ENCODE measurements around the gene ECE1.
"Not testable (repeated sequence)": the region's sequence is repeated elsewhere in the genome, so short reads cannot be mapped to it uniquely, and the experiment has no call there.

The ECE1 gene

DNA sequence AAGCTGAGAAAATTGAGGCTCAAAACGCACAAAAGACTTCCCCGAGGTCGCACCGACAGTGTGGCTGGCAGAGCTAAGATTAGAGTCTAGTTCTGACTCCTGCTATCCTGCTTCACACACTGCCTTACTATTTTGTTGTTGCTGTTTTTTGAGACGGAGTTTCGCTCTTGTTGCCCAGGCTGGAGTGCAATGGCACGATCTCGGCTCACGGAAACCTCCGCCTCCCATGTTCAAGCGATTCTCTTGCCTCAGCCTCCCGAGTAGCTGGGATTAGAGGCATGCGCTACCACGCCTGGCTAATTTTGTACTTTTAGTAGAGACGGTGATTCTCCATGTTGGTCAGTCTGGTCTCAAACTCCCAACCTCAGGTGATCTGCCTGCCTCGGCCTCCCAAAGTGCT is 112.0 kb downstream of the ECE1 start:
- not testable (repeated sequence) for DNase-seq

DNA sequence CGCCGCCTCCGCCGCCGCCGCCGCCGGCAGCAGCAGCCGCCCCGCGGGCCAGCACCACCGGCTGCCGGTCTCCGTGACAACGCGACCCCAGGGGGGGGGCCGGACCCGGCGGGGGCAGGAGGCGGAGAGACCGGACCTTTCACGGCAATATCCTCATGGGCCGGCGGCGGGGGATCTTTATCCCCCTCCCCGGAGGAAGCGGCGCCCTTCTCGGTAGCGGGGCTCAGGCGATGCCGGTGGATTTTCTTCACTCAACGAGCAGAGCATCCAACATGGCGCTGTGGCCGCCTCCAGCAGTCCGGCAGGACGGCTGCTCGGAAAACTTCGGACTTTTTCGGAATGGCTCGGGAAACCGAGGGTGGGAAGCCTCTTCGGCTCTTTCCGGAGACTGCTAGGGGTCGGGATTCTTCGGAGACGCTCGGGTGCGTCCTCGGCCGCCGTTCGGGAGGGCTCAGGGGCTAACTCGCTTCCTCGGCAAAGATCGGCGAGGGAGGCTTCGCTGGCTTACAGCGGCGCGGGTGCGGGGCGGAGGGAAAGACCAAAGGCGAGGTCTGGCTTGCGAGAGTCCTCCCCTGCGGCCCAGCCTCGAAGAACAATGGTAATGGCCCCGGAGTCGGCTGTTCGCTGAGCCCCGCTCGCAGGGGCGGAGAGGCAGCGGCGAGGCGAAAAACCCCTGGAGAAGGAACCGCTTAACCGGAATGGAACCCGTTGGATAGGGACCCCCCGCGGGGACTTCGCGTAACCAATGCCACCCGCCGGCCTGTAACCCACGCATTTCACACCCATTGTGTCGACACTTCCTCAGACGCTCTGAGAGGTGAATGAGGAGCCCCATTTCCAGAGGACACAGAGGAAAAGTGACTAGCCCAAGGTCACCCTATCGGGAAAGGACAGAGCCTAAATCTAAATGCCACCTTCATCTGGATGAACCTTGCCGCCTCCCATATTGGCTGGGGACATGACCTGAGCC is 113.4 kb downstream of the ECE1 start, which contains the start of gene EIF4G3:
EIF4G3 (minus strand) TSS at position 312 of the 970 bp plus-strand sequence. CDS start 174,155 bp downstream, outside the sequence.
- DNase-seq = peak; percentile 87 to 99 (median 97)

DNA sequence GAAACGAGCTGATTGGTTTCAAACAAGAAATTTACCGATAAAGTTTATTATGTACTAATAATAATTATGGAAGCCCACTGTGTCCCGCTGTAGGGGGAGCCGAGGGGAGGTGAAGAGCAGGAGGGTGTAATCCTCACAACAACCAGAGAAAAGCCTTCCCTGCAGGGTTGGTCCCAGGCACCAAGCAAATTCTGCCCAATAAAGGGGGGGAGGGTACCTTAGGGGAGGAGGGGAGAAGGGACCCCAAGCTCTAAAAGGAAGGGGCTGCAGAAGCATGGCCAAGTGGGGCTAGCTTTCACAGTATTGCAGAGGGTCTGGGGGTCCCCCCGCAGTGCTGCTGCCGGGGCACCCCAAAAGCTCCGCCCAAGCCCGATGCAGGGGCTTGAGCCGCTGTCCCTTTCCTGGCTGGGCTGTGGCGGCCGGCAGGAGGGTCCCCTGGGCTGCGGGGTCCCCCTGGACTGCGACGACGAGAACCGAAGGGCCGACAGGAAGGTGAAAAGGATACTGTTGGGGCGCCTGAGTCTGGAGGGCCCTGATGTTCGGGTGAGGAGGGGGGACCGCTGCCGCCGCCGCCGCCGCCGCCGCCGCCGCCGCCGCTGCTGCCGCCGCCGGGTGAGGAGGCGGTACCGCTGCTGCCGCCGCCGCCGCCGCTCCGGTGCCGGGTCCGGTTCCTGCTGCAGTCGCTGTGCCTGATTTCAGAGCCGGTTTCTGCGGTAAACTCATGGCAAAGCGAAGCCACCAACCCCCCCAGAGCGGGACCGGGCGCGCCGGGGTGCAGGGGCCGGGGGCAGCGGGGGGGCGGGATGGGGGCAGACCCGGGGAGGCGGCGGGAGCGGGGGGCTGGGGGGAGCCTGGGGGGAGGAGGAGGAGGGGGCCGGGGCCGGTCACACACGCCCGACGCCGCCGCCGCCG is 114.3 kb downstream of the ECE1 start:
- peak in 11 of 14 donors; percentile 43 to 87 (median 68) for DNase-seq

DNA sequence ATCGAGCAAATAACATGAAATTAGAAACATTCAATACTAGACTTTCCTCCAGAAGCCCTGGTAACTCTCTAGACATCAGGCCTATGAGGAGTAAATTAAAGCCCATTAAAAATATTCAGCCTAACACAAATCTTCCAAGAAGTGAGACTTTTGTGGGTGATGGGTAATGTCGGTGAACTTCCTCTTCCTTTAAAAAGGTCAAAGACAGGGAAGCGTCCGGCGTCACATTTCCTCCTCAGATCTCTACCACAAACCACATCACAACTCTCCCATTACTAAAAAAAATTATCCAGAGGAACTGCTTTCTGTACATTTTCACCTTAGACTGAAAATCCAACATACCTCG is 115.0 kb downstream of the ECE1 start:
- peak in 6 of 14 donors; percentile 7 to 56 (median 30) for DNase-seq

DNA sequence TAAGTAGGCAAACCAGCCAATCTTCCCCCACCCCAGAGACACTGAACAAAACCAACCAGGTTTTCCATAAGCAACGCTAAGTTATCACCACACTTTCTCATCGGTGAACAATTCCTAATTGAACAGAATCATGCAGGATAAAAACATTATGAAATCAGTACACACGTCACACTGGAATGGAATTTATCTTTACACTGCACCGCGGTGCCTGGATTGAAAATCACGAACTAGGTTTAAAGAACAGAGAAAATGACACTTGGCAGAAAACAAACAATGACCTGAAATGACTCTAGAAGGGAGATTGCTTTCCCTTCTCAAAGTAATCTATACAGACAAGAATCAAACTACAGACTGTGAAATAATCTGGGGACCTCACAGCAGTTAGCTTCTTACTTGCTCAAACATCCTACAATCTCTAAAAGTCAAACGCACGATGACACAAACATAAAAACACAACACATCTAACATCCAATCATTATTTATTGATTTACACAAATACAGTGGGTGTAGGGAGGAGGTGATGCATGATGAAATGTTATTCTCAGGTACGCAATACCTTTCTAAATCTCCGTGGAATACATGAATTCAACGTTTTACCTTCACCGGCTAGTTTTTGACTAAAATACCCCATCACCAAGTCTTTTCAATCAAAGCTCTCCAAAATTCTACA is 115.5 kb downstream of the ECE1 start:
- peak in 2 of 14 donors; percentile 20 to 25 for DNase-seq

DNA sequence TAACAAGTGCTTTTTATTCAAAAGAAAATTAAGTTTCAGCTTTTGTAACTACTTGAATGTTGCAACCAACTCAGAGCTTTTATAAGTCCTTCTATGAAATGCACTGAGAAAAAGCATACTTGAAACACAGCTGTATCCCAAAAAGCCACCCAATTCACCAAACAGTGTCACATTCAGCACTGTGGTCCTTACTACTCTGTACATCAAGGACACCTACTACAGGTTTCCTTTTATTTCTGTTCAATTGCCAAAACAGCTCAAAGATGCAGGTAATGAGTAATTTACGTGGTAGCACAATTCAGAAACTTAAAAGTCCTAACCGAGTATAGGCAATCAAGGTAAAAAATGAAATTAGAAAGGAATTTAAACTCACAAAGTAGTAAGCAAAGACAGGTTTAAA is 116.0 kb downstream of the ECE1 start:
- DNase-seq = peak in 1 of 14 donors; percentile 30

DNA sequence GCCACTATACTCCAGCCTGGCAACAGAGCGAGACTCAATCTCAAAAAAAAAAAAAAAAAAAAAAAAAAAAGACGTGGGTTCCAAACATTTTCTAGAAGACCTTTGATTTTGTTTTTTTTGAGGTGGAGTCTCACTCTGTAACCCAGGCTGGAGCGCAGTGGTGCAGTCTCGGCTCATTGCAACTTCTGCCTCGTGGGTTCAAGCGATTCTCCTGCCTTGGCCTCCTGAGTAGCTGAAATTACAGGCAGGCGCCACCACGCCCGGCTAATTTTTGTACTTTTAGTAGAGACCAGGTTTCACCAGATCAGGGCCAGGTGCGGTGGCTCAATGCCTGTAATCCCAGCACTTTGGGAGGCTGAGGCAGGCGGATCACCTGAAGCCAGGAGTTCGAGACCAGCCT is 117.2 kb downstream of the ECE1 start:
- not testable (repeated sequence) for DNase-seq

DNA sequence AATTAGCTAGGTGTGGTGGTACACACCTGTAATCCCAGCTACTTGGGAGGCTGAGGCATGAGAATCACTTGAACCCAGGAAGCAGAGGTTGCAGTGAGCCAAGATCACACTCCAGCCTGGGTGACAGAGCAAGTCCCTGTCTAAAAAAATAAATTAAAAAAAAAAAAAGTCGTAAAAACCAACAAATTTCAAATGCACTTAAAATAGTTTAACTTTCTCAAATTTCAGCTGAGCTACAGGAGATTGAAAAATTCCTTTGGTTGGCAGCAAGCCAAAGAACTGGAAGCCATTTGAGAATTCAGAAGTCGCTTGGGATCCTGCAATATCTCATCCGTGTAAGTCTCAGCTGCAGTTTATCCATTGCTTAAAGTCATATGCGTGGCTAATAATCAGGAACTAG is 119.4 kb downstream of the ECE1 start:
- not testable (repeated sequence) for DNase-seq

DNA sequence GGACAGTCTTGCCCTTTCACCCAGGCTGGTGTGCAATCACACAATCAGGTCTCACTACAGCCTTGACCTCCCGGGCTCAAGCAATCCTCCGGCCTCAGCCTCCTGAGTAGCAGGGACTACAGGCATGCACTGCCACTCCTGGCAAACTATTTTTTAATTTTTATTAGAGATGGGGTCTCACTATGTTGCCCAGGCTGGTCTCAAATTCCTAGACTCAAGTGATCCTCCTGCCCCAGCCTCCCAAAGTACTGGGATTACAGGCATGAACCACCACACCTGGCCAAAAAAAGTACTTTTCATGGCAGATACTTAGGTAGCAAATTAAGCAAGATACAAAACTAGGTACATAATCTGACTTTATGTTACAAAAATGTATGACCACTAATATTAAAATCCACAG is 121.8 kb downstream of the ECE1 start:
- DNase-seq = no peak

Measured in C1 segment of cervical spinal cord (tissue), 14 donors.